Ishikawa (cell line): Measurements from ENCODE around the gene COL27A1.

Experiments
- CEBPB ChIP-seq: IDR thresholded peaks from 2 replicates; pipeline ENCODE4 v1.6.1; 2012
- CREB1 ChIP-seq: IDR thresholded peaks from 2 replicates; pipeline ENCODE4 v1.6.1; 2012; ENCODE audit warnings: low read depth
- EGR1 ChIP-seq: IDR thresholded peaks from 2 replicates; pipeline ENCODE4 v1.6.1; 2012
- EP300 ChIP-seq: IDR thresholded peaks from 2 replicates; pipeline ENCODE4 v1.6.1; 2012; ENCODE audit warnings: borderline replicate concordance
- FOXM1 ChIP-seq: IDR thresholded peaks from 2 replicates; pipeline ENCODE4 v1.6.1; 2012; ENCODE audit warnings: low read depth, borderline replicate concordance
- NFIC ChIP-seq: IDR thresholded peaks from 2 replicates; pipeline ENCODE4 v1.6.1; 2012
- RAD21 ChIP-seq: IDR thresholded peaks from 2 replicates; pipeline ENCODE4 v1.6.1; 2012; ENCODE audit warnings: low read depth
- TAF1 ChIP-seq: IDR thresholded peaks from 2 replicates; pipeline ENCODE4 v1.6.1; 2012; ENCODE audit warnings: low read depth, mild to moderate bottlenecking
- TCF12 ChIP-seq: IDR thresholded peaks from 2 replicates; pipeline ENCODE4 v1.6.1; 2012; ENCODE audit warnings: low read depth
- TEAD4 ChIP-seq: IDR thresholded peaks from 2 replicates; pipeline ENCODE4 v1.6.1; 2012
- YY1 ChIP-seq: IDR thresholded peaks from 2 replicates; pipeline ENCODE4 v1.6.1; 2012; ENCODE audit warnings: low read depth
- ZBTB7A ChIP-seq: IDR thresholded peaks from 2 replicates; pipeline ENCODE4 v1.6.1; 2012; ENCODE audit warnings: low read depth
- TF ChIP-seq, protein P1 (sequence below): IDR thresholded peaks from 2 replicates; pipeline ENCODE4 v1.6.1; 2012
- TF ChIP-seq, protein P2 (sequence below): IDR thresholded peaks from 2 replicates; pipeline ENCODE4 v1.6.1; 2012; ENCODE audit warnings: low read depth, mild to moderate bottlenecking
- TF ChIP-seq, protein P3 (sequence below): IDR thresholded peaks from 2 replicates; pipeline ENCODE4 v1.6.1; 2012

Gene COL27A1

DNA sequence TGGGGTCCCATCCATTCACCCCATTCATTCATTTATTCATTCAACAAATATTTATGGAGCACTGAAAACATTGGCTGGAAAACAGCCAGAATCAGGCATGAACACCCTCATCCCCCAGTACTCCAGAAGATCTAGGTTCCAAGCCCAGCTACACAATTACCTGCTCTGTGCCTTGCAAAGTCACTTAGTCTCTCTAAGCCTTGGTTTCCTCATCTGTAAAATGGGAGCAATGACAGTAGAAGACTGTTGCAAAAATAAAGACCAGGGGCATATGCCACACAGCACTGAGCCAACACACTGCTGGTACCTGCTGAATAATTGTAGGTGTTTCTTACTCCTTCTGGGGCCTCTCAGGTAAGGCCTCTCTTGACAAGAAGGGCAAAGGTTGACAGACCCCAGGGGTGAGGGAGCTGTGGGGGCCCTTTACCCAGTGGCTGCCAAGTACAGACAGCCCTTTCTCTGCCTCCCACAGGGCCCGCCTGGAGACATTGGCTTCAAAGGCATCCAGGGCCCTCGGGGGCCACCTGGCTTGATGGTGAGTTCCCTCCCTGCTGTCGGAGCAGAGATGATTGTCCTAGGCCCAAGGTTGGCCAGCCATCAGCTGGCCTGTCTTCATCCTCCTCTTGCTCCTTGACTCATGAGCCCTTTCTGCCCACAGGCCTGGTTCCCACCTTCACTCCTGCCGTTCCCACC, 145.0 kb downstream of the COL27A1 start:
- no peak for TF ChIP-seq YY1
- no peak for TF ChIP-seq TAF1
- no peak for TF ChIP-seq NFIC
- no peak for TF ChIP-seq CREB1
- TF ChIP-seq, protein P1, sequence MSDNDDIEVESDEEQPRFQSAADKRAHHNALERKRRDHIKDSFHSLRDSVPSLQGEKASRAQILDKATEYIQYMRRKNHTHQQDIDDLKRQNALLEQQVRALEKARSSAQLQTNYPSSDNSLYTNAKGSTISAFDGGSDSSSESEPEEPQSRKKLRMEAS, result no peak
- TF ChIP-seq EGR1, result no peak
- TF ChIP-seq, protein P2, sequence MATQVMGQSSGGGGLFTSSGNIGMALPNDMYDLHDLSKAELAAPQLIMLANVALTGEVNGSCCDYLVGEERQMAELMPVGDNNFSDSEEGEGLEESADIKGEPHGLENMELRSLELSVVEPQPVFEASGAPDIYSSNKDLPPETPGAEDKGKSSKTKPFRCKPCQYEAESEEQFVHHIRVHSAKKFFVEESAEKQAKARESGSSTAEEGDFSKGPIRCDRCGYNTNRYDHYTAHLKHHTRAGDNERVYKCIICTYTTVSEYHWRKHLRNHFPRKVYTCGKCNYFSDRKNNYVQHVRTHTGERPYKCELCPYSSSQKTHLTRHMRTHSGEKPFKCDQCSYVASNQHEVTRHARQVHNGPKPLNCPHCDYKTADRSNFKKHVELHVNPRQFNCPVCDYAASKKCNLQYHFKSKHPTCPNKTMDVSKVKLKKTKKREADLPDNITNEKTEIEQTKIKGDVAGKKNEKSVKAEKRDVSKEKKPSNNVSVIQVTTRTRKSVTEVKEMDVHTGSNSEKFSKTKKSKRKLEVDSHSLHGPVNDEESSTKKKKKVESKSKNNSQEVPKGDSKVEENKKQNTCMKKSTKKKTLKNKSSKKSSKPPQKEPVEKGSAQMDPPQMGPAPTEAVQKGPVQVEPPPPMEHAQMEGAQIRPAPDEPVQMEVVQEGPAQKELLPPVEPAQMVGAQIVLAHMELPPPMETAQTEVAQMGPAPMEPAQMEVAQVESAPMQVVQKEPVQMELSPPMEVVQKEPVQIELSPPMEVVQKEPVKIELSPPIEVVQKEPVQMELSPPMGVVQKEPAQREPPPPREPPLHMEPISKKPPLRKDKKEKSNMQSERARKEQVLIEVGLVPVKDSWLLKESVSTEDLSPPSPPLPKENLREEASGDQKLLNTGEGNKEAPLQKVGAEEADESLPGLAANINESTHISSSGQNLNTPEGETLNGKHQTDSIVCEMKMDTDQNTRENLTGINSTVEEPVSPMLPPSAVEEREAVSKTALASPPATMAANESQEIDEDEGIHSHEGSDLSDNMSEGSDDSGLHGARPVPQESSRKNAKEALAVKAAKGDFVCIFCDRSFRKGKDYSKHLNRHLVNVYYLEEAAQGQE, result no peak
- no peak for TF ChIP-seq EP300
- no peak for TF ChIP-seq CEBPB
- no peak for TF ChIP-seq FOXM1

DNA sequence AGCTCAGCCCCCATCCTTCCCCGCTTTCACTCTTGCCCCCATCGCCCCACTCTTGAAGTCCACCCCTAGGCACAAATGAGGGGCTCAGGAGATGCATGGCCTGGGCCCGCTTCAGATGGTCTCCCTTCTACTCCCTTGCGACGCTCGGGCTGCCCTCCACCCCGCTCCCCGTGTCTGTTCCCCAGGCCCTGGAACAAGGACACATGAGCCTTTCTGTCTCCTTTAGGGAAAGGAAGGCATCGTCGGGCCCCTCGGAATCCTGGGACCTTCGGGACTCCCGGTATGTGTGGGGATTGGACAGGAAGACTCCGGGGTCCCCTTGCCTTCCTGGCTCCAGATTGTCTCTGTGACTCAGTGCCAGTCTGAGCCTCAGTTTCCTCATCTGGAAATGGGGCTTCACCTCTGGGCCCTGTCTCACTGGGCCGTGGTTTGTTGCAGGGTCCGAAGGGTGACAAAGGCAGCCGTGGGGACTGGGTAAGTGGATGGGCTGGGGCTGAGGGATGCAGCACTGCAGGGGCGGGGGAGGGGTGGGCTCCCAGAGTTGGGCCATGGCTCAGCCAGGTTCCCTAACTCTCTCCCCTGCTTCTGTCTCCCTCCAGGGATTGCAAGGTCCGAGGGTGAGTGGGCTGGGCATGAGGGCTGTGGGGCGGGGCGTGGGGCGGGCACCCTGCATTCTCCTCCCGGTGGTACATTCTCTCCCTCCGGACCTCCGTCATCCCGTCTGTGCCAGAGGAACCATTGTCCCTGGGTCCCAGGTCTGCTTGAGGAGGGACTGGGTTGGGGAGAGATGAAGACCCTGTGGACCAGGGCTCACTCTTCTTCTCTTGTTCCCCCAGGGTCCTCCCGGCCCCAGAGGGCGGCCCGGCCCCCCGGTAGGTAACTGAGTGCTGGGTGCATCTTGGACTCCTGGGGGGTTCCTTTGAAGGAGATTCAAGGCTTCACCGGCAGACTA, 145.8 kb downstream of the COL27A1 start:
- TF ChIP-seq TEAD4, result no peak

DNA sequence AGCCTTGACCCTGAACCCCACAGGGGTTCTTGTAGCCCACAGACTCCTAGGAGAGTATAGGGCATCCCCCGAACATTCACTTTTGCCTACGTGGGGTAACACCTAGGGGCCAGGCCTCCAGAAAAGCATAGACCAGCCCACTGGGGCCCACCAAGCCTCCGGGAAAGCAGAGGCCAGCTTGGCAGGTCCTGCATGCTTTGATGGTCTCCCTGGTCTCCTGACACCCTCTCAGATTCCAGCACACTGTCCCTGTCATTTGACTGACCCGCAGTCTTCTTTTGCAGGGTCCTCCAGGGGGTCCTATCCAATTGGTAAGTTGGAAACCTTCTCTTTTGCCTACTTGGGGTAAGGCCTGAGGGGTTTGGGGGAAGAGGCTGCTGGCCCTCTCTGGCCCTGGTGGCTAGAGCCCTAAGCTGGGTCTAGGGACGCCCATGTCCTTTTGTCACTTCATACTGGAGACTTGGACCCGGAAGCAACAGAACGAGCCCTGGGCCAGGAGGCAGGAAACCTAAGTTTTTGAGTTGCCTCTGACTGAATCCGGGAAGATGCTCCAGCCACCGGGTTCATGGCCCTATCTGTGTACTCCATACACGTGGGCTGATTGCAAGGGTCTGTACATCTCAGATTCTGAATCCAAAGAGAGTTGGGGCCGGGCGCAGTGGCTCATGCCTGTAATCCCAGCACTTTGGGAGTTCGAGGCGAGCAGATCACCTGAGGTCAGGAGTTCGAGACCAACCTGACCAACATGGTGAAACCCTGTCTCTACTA, 146.6 kb downstream of the COL27A1 start:
- TF ChIP-seq CEBPB (no peak), NFIC (no peak), CREB1 (no peak), FOXM1 (no peak), TAF1 (no peak), ZBTB7A (no peak), TEAD4 (no peak), YY1 (no peak), EGR1 (no peak)
- TF ChIP-seq, protein P1, result no peak
- TF ChIP-seq, protein P3, sequence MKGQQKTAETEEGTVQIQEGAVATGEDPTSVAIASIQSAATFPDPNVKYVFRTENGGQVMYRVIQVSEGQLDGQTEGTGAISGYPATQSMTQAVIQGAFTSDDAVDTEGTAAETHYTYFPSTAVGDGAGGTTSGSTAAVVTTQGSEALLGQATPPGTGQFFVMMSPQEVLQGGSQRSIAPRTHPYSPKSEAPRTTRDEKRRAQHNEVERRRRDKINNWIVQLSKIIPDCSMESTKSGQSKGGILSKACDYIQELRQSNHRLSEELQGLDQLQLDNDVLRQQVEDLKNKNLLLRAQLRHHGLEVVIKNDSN, result no peak

DNA sequence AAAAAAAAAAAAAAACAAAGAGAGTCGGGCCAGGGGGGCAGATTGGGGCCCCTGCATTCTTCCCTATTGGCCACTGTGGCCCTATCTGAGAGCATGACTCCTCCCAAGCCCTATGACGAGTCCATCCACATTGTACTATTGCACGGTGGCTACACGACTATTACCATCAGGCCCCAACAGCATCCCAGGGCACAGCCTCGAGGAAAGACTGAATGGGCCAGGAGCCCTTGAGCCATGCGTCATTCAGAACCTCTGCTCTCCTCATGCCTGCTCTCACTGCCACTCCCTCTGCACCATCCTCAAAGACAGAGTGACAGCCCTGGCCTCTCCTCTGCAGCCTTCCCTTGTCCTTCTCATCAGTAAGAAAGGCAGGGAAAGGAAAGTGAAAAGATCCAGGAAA, 147.4 kb downstream of the COL27A1 start:
- TF ChIP-seq EGR1 (no peak), YY1 (no peak), RAD21 (no peak), TEAD4 (no peak), EP300 (no peak), NFIC (no peak), ZBTB7A (no peak), CREB1 (no peak), TAF1 (no peak), TCF12 (no peak), FOXM1 (no peak), CEBPB (no peak)
- TF ChIP-seq, protein P2, result no peak
- TF ChIP-seq, protein P1, result no peak
- TF ChIP-seq, protein P3, result no peak

DNA sequence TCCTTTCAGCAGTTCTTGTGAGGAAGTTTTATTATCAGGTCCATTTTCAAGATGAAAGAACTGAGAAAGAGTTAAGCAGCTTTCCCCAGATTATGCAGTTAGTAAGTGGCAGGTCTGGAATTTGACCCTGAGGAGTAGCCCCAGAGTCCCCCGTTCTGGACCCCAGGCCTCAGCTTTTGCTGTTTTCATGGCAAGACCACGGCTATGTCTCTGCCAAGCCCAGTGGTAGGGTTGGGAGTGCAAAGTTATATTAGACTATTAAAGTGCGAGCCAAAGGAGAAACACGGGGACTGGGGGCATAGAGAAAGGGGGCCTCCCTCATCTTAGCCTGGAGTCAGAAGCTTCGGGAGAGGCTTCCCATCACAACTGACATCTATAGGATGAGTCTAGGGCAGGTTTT, 148.2 kb downstream of the COL27A1 start:
- TF ChIP-seq EGR1, result no peak
- TF ChIP-seq, protein P2, result no peak
- no peak for TF ChIP-seq RAD21
- TF ChIP-seq NFIC, result no peak
- TF ChIP-seq TEAD4, result no peak
- TF ChIP-seq TCF12, result no peak
- TF ChIP-seq, protein P3, result no peak
- no peak for TF ChIP-seq CEBPB
